AG04449 (cell line): ENCODE data around the gene ADAMTS6.

Experiments used
- CTCF ChIA-PET: fragments of 350-600 bp; formaldehyde crosslinking; extraction: SDS; loops from one replicate; lab custom pipeline; 2021; ENCODE audit warnings: antibody characterized with exemption; lab: Yijun Ruan, JAX
- POLR2A ChIA-PET: fragments of 400-600, 350-600 bp; formaldehyde crosslinking; extraction: SDS; loops from one replicate; lab custom pipeline; 2020; ENCODE audit warnings: antibody characterized with exemption, inconsistent platforms; lab: Yijun Ruan, JAX
- DNase-seq: peaks from one replicate; pipeline ENCODE4 v3.0.0-alpha.2; 2010; ENCODE audit warnings: low read depth, low spot score
- H3K4me3 ChIP-seq: 2 replicates; pipeline ENCODE4 v1.5.1; 2011; ENCODE audit warnings: low read depth, mild to moderate bottlenecking, control low read depth, low read length
- CTCF ChIP-seq: IDR thresholded peaks from one replicate; pipeline ENCODE4 v1.5.1; 2011; ENCODE audit warnings: mild to moderate bottlenecking, moderate library complexity, low read length, control low read depth, inconsistent platforms; ENCODE audit not compliant: insufficient read depth; ENCODE audit errors: missing control alignments

ADAMTS6 gene

GRCh38 chr5:65459995-65460394 is 21.7 kb downstream of the ADAMTS6 start:
- ChIA-PET CTCF (interaction anchor here (1.3 to 1.6 kb wide), 2 partner anchors 190 to 649 kb away, joined by 4 read pairs; no protein-coding TSS in a partner anchor), POLR2A (no interaction called here)
- TF ChIP-seq CTCF: no peak
- no peak overlapping the region for H3K4me3 ChIP-seq
- no peak for DNase-seq

- ChIA-PET POLR2A (no interaction called here), CTCF (no interaction called here)
- TF ChIP-seq CTCF: no peak
- no peak for DNase-seq
- no peak overlapping the region for H3K4me3 ChIP-seq
These were observed 26.7 kb downstream of the ADAMTS6 start for GRCh38 chr5:65455064-65455463.

GRCh38 chr5:65451436-65451835 is 30.3 kb downstream of the ADAMTS6 start:
- no peak overlapping the region for H3K4me3 ChIP-seq
- DNase-seq: no peak
- POLR2A ChIA-PET: no interaction called here
- TF ChIP-seq CTCF: no peak
- CTCF ChIA-PET: interaction anchor here (1.2 kb wide), 1 partner anchor 492 kb away, joined by 3 read pairs; no protein-coding TSS in a partner anchor

GRCh38 chr5:65446682-65447081 is 35.0 kb downstream of the ADAMTS6 start:
- no peak overlapping the region for H3K4me3 ChIP-seq
- no peak for DNase-seq
- ChIA-PET CTCF (interaction anchor here (1.7 kb wide), 1 partner anchor 346 kb away, joined by 3 read pairs; no protein-coding TSS in a partner anchor), POLR2A (no interaction called here)
- TF ChIP-seq CTCF: no peak

GRCh38 chr5:65441800-65442199 is 39.9 kb downstream of the ADAMTS6 start:
- ChIA-PET POLR2A (no interaction called here), CTCF (interaction anchor here (1.1 kb wide), 1 partner anchor 341 kb away, joined by 3 read pairs; no protein-coding TSS in a partner anchor)
- DNase-seq: no peak
- no peak for TF ChIP-seq CTCF
- H3K4me3 ChIP-seq: no peak overlapping the region

- ChIA-PET POLR2A (no interaction called here), CTCF (interaction anchor here (1.1 kb wide), 1 partner anchor 340 kb away, joined by 3 read pairs; no protein-coding TSS in a partner anchor)
These were observed 41.3 kb downstream of the ADAMTS6 start for GRCh38 chr5:65440456-65440855.

More at GRCh38 chr5:65440456-65440855, 41.3 kb downstream of the ADAMTS6 start:
- no peak for TF ChIP-seq CTCF
- no peak overlapping the region for H3K4me3 ChIP-seq
- no peak for DNase-seq
